Measurements from ENCODE around the gene GRM5.

DNA sequence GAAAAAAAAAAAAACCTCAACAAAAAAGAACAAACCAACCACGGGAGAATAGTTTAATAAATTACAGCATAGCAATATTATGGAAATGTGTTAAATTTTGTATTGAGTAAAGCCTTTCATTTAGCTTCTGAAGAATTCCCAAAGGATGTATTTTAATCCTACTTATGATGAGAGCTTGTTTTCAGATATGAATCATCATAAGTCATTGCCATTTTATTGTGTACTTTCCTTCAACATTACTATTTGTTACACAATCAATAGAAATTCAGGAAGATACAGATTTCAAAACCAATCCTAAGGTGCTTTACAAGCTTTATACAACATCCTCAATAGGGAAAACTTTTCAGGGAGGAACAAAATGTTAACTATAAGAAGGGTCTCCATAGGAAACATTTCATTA, 527.7 kb downstream of the GRM5 start:
- no peak for TF ChIP-seq POLR2A (IDR thresholded peaks at IDR 0.05; ENCODE audit: low read depth, low read length)
- no peak for TF ChIP-seq TAF1 (IDR thresholded peaks at IDR 0.05; ENCODE audit: borderline replicate concordance, low read depth, low read length)
- no peak for TF ChIP-seq POLR2AphosphoS5 (IDR thresholded peaks at IDR 0.05; ENCODE audit: low read depth, low read length)
